Left ventricle myocardium inferior (tissue), 1 donor: ENCODE results near the gene HIP1R. TPM values are rescaled to one million over a fixed set of nuclear protein-coding genes. Genes with fewer than 3 reads are reported as not detected.

ENCODE experiments used
- DNase-seq: peaks from one replicate; pipeline ENCODE4 v3.0.0-alpha.2; 2020
- H3K27ac ChIP-seq: fragments of 200-600 bp; replicated peaks from 2 replicates; pipeline ENCODE4 v1.8.0; 2021
- H3K27me3 ChIP-seq: fragments of 200-600 bp; 2 replicates; pipeline ENCODE4 v1.8.0; 2021; ENCODE audit warnings: low read depth
- H3K36me3 ChIP-seq: fragments of 200-600 bp; 2 replicates; pipeline ENCODE4 v1.8.0; 2021
- H3K4me1 ChIP-seq: fragments of 200-600 bp; 2 replicates; pipeline ENCODE4 v1.8.0; 2021
- H3K4me3 ChIP-seq: fragments of 200-600 bp; 2 replicates; pipeline ENCODE4 v1.8.0; 2021; ENCODE audit warnings: mild to moderate bottlenecking, moderate library complexity
- H3K9me3 ChIP-seq: fragments of 200-600 bp; replicated peaks from 2 replicates; pipeline ENCODE4 v1.8.0; 2021
- intact Hi-C: fragments of 100-400 bp; cut with micrococcal nuclease; formaldehyde crosslinking; loops from one replicate; pipeline ENCODE4 v1.11.0; 2022
- total RNA-seq: library from RNA; stranded (reverse); fragmentation: NEBNext Ultra II Directional; extraction: Animal tissue kit (Norgen Biotek cat#: 25700); gene quantifications from one replicate; pipeline ENCODE4 v1.2.1, GENCODE V29; 2021
- TF ChIP-seq, protein P1 (sequence below): fragments of 200-600 bp; IDR thresholded peaks from 2 replicates; pipeline ENCODE4 v1.8.0; 2021; ENCODE audit warnings: antibody characterized with exemption, mild to moderate bottlenecking, borderline replicate concordance
- donor health status: DM: no; HTN: yes; CAD: no; lungs with severe emphysema.

The HIP1R gene
- total RNA-seq, 1 donor from 2014 or later, result 11.2 TPM

DNA sequence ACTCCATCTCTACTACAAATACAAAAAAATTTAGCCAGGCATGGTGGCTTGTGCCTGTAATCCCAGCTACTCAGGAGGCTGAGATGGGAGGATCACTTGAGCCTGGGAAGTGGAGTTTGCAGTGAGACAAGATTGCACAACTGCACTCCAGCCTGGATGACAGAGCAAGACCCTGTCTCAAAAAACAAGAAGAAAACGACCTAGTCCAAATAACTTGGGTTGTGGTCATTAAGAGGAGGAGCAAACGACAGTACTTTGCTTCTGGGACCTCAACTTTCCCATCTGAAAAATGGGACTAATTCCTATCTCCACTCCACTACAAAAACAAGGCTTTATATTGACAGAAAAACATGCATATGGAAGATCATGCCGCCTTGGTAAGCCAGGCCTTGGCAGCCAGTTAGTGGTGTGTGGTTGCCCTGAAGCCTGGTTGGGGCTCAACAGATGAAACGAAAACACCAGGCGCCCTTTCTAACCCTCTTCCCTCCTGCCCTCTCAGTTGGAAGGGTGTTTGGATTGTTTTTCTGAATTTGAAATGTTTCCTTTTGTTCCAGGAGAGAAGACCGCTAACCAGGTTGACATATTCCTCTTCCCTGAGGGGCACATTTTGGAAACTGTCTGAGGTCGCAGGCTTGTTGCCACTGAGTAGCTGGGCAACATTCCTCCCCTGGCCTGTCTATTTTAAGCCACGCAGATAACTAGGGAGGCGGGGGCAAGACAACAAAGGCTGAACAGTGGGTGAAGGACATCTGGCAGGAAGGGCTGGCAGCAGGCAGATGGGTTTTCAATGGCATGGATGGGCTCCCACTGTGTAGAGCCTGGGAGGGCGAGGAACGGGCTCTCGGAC is 74.4 kb downstream of the HIP1R start:
- Histone ChIP-seq H3K36me3 (no peaks in the 10 kb centered on the region), H3K9me3 (no peaks in the 10 kb centered on the region), H3K27ac (peak overlapping the region; percentile 89), H3K4me1 (peaks cover 20% of the 10 kb centered on the region), H3K27me3 (no peaks in the 10 kb centered on the region), H3K4me3 (no peak overlapping the region)
- TF ChIP-seq, protein P1, sequence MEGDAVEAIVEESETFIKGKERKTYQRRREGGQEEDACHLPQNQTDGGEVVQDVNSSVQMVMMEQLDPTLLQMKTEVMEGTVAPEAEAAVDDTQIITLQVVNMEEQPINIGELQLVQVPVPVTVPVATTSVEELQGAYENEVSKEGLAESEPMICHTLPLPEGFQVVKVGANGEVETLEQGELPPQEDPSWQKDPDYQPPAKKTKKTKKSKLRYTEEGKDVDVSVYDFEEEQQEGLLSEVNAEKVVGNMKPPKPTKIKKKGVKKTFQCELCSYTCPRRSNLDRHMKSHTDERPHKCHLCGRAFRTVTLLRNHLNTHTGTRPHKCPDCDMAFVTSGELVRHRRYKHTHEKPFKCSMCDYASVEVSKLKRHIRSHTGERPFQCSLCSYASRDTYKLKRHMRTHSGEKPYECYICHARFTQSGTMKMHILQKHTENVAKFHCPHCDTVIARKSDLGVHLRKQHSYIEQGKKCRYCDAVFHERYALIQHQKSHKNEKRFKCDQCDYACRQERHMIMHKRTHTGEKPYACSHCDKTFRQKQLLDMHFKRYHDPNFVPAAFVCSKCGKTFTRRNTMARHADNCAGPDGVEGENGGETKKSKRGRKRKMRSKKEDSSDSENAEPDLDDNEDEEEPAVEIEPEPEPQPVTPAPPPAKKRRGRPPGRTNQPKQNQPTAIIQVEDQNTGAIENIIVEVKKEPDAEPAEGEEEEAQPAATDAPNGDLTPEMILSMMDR, result no peak
- intact Hi-C loops, result no loop called here
- peak; percentile 54 for DNase-seq

Other genes starting within 250 kb of the HIP1R start
- gene HCAR2, start 132.1 kb upstream of the HIP1R start, total RNA-seq, result 0.14 TPM
- gene HCAR3, start 118.6 kb upstream of the HIP1R start, total RNA-seq, result not detected
- not detected for gene HCAR1, start 104.6 kb upstream of the HIP1R start, total RNA-seq
- 23.5 TPM for gene DENR, start 82.6 kb upstream of the HIP1R start, total RNA-seq
- gene CCDC62, start 60.9 kb upstream of the HIP1R start, total RNA-seq, result 0.60 TPM
- 13.3 TPM for gene VPS37B, start 60.7 kb downstream of the HIP1R start, total RNA-seq
- 1.6 TPM for gene ABCB9, start 131.0 kb downstream of the HIP1R start, total RNA-seq
- gene OGFOD2, start 139.8 kb downstream of the HIP1R start, total RNA-seq, result 14.9 TPM
- 156 TPM for gene ARL6IP4, start 145.2 kb downstream of the HIP1R start, total RNA-seq